Epidermal melanocyte (primary cell): ENCODE measurements around the gene SMARCAD1.

Source experiments
- DNase-seq: peaks from one replicate; pipeline ENCODE4 v3.0.0; 2011; ENCODE audit warnings: low spot score; ENCODE audit not compliant: insufficient read length

The SMARCAD1 gene, protein sequence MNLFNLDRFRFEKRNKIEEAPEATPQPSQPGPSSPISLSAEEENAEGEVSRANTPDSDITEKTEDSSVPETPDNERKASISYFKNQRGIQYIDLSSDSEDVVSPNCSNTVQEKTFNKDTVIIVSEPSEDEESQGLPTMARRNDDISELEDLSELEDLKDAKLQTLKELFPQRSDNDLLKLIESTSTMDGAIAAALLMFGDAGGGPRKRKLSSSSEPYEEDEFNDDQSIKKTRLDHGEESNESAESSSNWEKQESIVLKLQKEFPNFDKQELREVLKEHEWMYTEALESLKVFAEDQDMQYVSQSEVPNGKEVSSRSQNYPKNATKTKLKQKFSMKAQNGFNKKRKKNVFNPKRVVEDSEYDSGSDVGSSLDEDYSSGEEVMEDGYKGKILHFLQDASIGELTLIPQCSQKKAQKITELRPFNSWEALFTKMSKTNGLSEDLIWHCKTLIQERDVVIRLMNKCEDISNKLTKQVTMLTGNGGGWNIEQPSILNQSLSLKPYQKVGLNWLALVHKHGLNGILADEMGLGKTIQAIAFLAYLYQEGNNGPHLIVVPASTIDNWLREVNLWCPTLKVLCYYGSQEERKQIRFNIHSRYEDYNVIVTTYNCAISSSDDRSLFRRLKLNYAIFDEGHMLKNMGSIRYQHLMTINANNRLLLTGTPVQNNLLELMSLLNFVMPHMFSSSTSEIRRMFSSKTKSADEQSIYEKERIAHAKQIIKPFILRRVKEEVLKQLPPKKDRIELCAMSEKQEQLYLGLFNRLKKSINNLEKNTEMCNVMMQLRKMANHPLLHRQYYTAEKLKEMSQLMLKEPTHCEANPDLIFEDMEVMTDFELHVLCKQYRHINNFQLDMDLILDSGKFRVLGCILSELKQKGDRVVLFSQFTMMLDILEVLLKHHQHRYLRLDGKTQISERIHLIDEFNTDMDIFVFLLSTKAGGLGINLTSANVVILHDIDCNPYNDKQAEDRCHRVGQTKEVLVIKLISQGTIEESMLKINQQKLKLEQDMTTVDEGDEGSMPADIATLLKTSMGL

DNA sequence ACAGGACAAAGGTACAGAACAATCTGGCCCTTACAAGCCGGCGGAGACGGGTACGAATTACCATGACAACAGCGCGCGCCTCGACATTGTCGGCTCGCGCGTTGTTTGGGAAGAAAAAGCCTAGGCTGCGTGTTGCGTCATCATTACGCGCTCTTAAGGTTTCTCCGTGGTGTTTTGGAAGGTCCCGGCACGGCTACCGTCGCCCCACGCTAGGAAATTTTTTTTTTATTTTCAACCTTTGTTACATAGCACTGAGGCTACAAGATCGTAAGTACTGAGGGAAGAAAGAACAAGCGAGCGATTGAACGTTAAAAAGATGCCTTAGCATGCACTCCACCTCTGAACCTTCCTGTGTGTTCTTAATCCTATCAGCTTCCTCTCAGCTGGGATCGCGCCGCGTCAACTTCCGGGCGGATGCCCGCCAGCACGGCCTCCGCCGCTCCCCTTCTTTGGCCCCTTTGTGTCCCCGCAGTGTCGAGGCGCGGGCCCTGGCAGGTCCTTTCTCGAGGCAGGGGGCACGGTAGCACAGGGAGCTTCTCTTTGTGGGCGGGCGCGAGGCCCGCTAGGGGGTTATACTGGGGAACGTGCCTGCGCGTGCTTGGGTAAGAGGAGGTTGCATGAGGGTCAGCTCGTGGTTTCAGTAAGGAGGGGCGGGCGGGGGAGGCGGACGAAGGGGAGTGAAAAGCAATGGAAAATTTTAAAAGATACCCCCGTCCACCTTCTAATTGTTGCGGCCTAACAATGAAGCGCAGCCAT is at the start of gene SMARCAD1:
Gene SMARCAD1 (plus strand): TSS at position 397 of the 756 bp plus-strand sequence. CDS start 530 bp downstream, outside the sequence.
- peak; percentile 70 for DNase-seq

DNA sequence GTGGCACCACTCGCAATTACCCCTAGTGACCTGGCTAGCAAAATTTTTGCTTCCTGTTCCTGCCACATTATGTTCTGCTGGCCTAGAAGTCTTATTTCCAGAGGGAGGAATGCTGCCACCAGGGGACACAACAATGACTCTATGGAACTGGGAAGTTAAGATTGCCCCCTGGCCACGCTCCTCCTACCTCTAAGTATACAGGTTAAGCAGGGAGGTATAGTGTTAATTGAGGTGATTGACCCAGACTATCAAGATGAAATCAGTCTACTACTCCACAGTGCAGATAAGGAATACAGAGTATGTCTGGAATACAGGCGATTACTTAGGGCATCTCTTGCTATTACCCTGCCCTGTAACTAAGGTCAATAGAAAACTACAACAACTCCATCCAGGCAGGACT is 48.8 kb upstream of the SMARCAD1 start:
- DNase-seq, result no peak

DNA sequence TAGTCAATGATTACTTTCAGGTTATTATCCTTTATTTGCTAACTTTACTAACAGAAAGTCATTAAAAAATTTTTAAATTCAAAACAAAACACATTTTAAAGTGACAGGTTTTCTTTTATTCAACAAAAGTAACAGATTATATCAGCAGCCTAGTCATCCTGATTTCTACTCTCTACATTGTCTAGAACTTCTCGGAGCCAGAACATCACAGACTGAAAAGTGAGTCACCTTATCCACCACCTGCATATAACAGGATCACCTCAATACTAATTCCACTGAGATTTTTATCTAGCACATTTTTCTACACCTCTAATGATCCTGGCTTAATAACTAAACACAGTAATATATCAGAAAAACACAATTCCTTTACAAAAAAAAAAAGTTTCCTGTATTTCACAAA is 47.9 kb upstream of the SMARCAD1 start:
- DNase-seq, result no peak

DNA sequence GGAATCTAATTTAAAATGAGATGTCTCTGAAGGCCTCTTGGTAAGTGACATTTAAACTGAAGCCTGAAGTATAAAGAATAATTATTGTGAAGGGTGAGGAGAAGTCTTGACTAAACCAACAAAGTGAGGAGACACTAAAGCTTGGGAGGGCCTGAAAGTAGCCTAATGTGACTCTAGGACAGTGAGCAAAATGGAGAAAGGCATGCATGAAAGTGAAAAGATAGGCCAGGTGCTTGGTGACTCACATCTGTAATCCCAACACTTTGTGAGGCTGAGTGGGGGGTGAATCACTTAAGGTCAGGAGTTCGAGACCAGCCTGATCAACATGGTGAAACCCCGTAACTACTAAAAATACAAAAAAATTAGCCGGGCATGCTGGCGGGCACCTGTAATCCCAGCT is 46.9 kb upstream of the SMARCAD1 start:
- no peak for DNase-seq

DNA sequence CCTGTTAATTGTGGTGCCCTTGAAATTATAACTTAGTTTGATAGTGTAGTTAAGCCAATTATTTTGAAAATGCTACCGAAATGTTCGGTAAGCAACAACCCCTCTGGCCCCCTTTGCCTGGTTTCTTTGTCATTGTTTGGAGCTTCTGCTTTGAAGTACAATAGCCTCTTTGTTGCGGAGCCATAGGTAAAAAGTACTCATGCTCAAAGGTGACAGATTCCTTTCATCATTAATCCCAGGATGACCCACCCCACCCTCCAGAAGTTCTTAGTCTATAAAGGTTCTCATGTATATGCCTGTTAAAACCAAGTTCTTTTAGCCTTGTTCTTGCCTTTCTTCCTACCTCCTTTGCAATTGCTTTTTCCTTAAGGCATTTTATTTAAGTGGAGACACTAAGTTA is 42.4 kb upstream of the SMARCAD1 start:
- no peak for DNase-seq

DNA sequence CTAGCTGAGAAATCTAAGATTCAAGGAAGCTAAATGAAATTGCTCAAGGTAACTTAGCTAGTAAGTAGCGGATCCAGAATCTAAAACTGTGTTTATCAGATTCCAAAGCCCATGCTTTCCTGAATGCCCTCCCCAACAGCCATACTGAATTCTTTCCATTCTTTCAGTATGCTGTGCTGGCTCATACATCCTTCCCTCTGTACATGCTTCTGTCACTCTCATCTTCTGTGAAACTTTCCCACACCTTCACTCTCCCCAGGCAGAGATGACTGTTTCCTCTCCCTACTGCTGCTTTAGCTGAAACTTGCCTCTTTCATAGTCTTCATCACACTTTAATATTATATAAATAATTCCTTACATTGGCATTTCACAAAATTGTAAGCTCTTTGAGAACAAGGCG is 39.3 kb upstream of the SMARCAD1 start:
- no peak for DNase-seq

DNA sequence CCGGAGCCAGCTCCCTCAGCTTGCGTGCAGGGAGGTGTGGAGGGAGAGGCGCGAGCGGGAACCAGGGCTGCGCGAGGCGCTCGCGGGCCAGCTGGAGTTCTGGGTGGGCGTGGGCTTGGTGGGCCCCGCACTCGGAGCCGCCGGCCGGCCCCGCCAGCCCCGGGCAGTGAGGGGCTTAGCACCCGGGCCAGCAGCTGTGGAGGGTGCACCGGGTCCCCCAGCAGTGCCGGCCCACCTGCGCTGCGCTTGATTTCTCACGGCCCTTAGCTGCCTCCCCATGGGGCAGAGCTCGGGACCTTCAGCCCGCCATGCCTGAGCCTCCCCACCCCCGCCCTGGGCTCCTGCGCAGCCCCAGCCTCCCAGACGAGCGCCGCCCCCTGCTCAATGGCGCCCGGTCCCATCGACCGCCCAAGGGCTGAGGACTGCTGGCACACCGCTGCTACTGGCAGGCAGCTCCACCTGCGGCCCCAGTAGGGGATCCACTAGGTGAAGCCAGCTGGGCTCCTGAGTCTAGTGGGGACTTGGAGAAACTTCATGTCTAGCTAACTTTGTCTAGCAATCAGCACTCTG is 37.8 kb upstream of the SMARCAD1 start:
- no peak for DNase-seq

DNA sequence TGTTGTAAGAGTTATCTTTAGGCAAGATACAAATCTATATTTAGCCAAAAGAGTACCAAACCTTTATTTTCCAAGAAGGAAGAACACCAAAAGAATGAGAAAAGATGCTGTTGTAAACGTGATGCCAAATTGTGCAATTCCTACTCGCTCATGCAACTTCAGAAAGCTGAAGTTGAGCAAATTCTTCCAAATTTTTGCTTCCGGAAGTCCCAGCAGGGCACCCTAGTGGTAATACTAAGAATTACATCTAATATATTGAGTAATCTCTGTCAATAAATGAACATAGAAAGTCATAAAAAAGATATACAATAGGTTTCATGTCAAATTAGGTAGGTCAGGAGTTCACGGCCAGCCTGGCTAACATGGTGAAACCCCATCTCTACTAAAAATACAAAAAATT is 36.0 kb upstream of the SMARCAD1 start:
- DNase-seq, result no peak

DNA sequence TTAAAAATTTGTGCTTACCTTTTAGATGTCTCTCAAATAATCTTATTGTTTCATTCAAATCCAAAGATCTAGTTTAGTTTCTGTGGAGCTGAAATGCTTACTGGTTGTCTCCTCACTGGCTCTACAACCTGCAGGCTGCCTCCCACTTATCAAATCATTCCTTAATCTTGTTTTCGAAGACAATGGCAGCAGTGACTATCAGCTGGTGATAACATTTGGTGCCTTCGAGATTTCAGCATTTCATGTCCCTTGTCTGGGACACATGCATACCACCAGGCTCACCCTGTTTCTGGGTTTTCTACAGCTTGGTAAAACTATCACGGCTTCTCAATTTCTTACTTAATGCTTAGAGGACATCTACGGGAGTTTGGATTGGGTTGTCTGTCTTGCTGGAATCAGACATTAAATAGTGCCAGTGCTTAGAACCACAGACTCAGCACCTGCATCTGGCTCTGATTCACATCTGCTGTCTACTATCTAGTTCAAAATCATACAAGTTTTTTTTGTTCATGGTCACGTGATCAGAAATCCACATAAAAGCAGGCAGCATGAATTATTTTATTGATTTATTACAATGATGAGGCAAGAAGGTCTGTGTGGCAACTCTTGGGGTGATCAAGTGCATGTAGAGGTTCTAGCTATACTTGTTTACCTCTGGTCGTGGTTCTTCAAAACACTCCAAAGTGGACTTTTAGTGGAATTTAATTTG is 32.0 kb upstream of the SMARCAD1 start:
- no peak for DNase-seq

DNA sequence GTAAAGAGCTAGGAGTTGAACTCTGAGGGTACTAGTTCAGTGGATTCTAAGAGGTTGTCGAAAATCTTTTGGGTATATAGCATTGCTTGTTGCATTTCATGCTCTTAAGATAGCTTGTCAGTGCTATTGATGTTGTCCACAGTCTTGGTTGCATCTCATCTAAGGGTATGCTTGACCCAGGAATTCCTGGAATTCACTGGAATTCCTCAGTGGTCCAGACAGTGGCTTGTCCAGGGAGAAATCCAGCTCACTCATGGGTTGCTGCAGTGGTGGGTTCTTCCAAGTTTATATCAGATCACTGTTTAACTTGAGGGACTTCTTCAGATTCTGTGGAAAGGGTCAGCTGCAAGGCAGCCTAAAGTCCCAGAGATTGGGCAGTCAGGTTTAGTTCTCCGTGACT is 29.8 kb upstream of the SMARCAD1 start:
- no peak for DNase-seq

DNA sequence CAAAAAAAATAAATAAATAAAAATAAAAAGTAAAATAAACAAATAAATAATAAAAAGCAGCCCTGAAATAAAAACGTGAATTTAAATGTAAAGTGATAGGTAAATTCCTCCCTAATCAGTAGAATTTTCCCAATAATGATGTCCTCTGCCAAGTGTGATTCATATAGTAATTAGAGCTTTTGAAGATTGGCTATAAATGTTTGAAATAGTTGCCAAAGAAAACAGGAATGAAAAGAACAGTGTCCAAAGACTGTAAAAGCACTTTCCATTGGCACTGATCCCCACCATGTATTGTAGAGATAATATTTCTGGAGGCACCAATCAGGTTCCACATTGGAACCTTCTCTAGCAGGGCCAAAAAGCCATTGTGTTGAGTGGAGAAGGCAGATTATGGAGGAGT is 25.9 kb upstream of the SMARCAD1 start:
- no peak for DNase-seq

DNA sequence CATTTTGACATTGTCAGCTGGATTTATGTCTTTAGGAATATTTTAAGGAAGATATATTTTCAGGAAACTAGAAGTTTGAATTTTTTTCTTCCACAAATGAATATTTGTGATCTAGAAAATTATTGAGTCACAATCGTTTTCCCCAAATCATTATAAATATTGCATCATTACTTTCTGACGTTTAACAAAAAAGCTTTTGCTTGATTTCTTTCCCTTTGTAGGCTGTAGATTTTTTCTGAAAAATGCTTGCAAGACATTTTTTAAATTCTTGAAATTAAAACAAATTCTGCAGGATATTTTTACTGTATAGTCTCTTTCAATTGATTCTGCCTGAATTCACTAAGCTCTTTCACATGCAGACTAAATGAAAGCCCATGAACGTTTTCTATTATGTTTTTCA is 4.9 kb upstream of the SMARCAD1 start:
- DNase-seq, result no peak

DNA sequence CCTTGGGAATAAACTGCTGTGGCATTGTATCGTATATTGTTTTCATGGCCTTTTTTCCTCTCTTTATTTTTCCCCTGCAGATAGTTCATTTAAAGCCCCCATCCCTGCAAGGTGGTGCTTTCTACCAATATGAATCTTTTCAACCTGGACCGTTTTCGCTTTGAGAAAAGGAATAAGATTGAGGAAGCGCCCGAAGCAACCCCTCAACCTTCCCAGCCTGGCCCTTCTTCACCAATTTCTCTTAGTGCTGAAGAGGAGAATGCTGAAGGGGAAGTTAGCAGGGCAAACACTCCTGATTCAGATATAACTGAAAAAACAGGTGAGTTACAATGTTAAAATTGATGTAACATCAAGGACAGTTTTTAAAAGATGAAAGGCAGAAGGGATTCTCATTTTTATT is 601 bp downstream of the SMARCAD1 start:
- no peak for DNase-seq

DNA sequence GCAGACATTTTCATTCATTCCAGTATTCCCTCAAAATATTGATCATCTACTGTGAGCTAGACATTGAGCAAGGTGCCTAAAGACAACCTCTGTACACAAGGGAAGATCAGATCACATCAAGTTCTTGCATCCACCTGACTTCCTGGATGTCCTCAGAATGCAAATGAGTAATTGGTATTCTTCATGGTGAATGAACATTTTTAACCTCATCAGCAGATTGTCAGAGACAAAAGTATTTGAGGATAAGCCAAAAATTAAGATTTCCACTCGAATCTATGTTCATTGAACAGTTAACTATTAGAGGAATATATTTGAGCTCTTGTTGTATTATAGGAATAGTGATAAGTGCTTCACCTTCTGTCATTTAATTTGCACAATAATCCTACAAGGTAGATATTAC is 1.3 kb downstream of the SMARCAD1 start:
- no peak for DNase-seq

DNA sequence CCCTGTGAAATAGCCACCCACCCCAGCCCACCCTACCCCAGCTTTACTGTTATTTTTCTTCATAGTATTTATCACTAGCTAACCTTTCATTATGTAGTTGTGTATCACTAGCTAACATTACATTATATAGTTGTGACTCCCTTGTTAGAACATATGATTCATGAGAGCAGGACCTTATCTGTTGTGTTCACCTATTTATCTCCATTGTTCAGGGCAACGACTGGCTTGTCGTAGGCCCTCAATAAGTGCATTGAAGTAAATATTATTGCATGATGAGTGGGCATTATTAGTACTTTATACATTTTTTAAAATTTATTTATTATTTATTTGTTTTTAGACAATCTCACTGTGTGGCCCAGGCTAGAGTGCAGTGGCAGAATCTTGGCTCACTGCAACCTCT is 4.2 kb downstream of the SMARCAD1 start:
- DNase-seq, result no peak

DNA sequence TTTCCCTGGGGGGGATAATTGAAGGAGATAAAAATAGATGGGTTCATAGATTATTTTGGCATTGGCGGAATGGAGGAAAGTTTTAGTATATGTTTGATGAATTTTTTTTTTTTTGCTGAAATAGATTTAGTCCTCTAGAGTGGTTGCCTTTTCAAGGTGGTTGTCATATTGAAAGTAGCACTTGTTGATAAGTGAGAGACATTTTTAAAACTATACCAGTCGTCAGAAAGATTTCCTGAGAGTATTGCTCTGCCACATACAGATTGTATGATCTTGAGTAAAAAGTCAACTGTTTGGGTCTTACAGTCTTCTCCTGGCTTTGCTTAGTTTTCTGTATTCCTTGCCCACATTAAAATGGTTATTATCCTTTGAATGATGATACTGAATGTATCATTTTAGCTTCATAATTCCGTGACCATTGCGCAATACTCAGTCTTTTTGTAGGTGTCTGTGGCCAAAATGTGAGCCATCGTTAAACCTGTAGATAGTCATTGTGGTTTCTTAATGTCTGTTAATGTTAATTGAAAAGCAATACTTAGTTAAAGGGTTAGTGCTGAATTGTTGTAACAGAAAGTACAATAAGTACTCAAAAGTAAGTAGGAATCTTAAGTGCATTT is 7.1 kb downstream of the SMARCAD1 start:
- DNase-seq, result no peak

DNA sequence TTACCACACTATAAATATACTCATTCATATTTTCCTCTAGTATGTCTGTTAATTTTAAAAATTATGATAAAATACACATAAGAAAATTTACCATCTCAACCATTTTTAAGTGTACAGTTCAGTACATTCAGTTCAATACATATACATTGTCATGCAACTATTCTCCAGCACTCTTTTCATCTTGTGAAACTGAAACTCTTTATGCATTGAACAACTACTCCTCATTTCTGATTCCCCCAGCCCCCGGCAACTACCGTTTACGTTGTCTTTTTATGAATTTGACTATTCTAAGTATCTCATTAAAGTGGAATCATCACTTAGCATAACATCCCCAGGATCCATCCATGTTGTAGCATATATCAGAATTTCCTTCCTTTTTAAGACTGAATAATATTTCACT is 8.7 kb downstream of the SMARCAD1 start:
- no peak for DNase-seq

DNA sequence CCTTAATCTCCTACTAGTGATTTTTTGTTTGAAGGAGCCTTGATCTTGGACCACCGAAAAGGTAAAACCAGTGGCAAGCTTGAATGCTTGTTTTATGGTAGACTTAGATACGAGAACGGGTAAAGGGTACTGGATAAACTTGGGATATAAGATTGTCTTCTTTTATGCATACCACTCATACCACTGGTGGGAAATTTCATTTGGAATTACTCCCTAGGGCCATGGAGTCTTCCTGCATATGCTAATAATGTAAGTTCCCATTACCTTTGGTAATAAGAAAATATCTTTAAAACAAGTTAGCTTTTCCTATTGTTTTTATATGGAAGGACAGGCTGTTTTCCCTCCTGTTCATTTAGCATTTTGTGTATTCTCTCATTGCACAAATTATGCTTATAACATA is 11.7 kb downstream of the SMARCAD1 start:
- DNase-seq, result no peak

DNA sequence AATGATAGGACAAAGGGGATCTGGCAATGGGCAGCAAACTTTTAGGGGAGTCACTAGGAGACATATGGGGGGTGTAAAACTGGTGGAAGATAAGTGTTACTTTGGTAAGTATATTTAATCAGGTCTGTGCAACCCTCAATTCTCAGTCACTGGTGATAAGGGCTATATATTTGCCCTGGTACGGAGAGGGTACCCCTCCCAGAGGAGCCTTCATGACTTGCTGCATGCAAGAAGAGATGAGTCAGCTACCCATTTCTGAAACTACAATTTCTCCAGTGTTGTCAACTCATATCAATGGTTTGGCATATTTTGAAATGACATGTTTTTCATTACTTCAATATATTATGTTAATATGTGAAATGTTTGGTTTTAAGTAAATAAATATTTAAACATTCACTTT is 14.3 kb downstream of the SMARCAD1 start:
- no peak for DNase-seq

DNA sequence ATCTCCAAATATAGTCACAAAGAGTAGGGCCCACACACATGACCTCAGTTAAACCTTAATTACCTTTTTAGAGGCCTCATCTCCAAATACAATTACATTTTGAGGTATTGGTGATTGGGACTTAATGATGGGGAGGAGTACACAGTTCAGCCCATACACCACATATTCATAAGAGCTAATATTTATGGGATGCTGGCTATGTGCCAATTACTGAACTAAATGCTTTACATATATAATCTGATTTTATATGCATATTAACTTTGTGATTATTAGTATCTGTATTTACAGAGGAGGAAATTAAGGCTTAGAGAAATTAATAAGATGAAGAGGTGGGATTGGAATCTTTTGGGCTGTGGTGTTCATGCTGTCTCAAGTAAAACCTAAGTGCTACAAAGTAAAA is 17.8 kb downstream of the SMARCAD1 start:
- DNase-seq, result no peak
